GM19328 (cell line): ENCODE data around the gene FDX1.

Experiments
- ATAC-seq: cut with Tn5 transposase; IDR thresholded peaks from one replicate; pipeline ENCODE4 v1.9.1; 2021; ENCODE audit warnings: mild to moderate bottlenecking, moderate library complexity; ENCODE audit not compliant: unreplicated experiment

The FDX1 gene

GRCh38 chr11:110505528-110506284 is 76.0 kb downstream of the FDX1 start:
- no peak for ATAC-seq

DNA sequence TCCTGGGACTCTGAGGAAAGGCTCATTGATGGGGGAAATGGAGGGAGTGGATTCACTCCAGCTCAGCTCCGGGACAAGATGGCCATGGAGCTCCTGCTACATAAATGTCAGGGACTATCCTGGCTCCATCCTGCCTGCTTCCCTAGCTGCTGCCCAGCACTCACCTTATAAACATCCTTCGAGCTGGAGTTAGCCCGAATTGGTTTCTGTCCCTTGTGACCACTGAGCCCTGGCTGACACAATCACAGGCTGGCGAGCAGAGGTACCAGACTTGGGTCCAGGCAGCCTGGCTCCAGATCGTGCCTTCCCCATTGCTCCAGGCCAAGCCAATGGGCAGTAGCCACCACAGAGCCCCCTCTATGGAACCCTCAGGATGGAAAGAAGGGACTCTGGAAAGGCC is 77.6 kb downstream of the FDX1 start:
- ATAC-seq, result no peak

DNA sequence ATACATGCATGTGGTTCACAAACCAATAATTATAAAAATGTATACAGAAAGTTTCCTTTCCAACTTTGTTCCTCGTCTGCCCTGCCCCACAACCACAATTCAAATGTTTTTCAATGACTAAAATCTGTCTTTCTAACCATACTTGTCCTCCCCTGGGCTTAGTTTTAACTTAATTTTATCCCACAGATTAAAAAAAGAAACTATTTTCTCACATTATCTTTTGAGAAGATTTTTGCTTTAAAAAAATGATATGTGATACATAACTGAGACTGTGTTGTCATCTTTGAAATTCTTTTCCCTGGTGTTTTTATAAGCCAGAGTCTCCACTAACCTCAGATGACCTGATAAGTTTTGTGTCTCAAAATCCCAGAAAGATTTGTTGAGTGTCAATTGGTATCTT is 79.0 kb downstream of the FDX1 start:
- ATAC-seq, result no peak

GRCh38 chr11:110509472-110509871 is 79.7 kb downstream of the FDX1 start:
- ATAC-seq, result no peak

GRCh38 chr11:110512026-110512425 is 82.3 kb downstream of the FDX1 start:
- ATAC-seq, result no peak

- no peak for ATAC-seq
These were observed 83.6 kb downstream of the FDX1 start for GRCh38 chr11:110513259-110513801.

GRCh38 chr11:110513846-110514437 is 84.2 kb downstream of the FDX1 start:
- ATAC-seq, result no peak
